Neuron (in vitro differentiated cells): ENCODE results near the gene PDE4D.

ENCODE experiments used
- H2AFZ ChIP-seq: one replicate; pipeline ENCODE4 v1.6.1; 2013; ENCODE audit warnings: low read depth, mild to moderate bottlenecking, inconsistent platforms, low read length, moderate library complexity
- H3K27me3 ChIP-seq: one replicate; pipeline ENCODE4 v1.6.1; 2013; ENCODE audit warnings: low read length; ENCODE audit not compliant: insufficient read depth
- H3K36me3 ChIP-seq: one replicate; pipeline ENCODE4 v1.6.1; 2013; ENCODE audit warnings: low read length; ENCODE audit not compliant: insufficient read depth
- H3K4me1 ChIP-seq: one replicate; pipeline ENCODE4 v1.6.1; 2013; ENCODE audit warnings: low read length; ENCODE audit not compliant: insufficient read depth
- H3K4me3 ChIP-seq: 2 replicates; pipeline ENCODE4 v1.5.1; 2013; ENCODE audit warnings: mild to moderate bottlenecking, low read length, moderate library complexity
- H3K9me3 ChIP-seq: one replicate; pipeline ENCODE4 v1.6.1; 2013; ENCODE audit warnings: low read length

PDE4D gene

GRCh38 chr5:59351076-59351794 lies 542.3 kb downstream of the PDE4D start:
- no peak overlapping the region for H2AFZ ChIP-seq
- H3K27me3 ChIP-seq: no peaks in the 10 kb centered on the region
- no peaks in the 10 kb centered on the region for H3K9me3 ChIP-seq

DNA sequence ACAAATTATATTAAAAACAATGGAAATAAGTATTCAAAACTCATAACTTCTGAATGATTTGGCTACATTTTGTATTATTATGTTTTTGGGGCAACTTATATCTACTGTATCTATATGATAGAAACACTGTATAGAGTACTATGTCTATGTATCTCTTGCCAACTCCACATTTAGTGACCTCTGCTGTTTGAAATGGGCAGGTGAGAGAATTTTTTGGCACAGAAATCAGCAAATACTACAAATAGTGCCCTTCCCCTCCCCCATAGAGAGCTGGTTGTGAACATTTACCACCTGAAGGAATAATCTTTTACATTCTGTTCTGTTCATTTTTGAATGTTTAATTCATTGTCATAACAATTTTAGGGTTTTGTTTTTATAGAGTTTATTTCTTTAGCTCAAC lies 545.3 kb downstream of the PDE4D start:
- no peaks in the 10 kb centered on the region for H3K36me3 ChIP-seq
- H3K9me3 ChIP-seq: no peaks in the 10 kb centered on the region
- H2AFZ ChIP-seq: no peak overlapping the region
- H3K4me1 ChIP-seq: no peaks in the 10 kb centered on the region
- no peak overlapping the region for H3K4me3 ChIP-seq
- no peaks in the 10 kb centered on the region for H3K27me3 ChIP-seq

More at GRCh38 chr5:59351076-59351794, 542.3 kb downstream of the PDE4D start:
- Histone ChIP-seq H3K4me3 (no peak overlapping the region), H3K36me3 (no peaks in the 10 kb centered on the region), H3K4me1 (no peaks in the 10 kb centered on the region)

- Histone ChIP-seq H3K36me3 (no peaks in the 10 kb centered on the region), H3K9me3 (no peaks in the 10 kb centered on the region), H2AFZ (no peak overlapping the region)
Observed at GRCh38 chr5:59346982-59347381, 546.5 kb downstream of the PDE4D start.

GRCh38 chr5:59346514-59346913 lies 547.0 kb downstream of the PDE4D start:
- Histone ChIP-seq H3K36me3 (no peaks in the 10 kb centered on the region), H3K9me3 (no peaks in the 10 kb centered on the region), H3K4me1 (no peaks in the 10 kb centered on the region), H2AFZ (no peak overlapping the region), H3K27me3 (no peaks in the 10 kb centered on the region), H3K4me3 (no peak overlapping the region)

More at GRCh38 chr5:59346982-59347381, 546.5 kb downstream of the PDE4D start:
- Histone ChIP-seq H3K4me1 (no peaks in the 10 kb centered on the region), H3K27me3 (no peaks in the 10 kb centered on the region), H3K4me3 (no peak overlapping the region)

DNA sequence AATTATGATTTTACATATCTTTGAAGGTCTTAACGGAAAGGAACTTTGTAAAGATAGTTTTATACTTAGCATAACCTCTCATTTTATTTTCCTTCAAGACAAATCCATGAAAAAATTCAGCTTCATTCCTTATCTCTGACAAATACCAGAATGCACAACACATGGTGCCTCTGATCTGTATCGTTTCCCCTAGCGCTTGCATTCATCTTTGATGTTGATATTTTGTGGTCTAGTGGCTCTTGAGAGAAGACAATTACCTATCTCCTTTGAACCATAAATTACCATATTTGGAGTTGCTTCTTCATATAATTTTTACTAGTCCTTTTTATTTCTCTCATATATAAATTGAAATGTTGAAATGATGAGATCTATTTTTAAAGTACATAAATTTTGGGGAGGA lies 551.3 kb downstream of the PDE4D start:
- no peak overlapping the region for H3K4me3 ChIP-seq
- H3K27me3 ChIP-seq: no peaks in the 10 kb centered on the region
- H3K36me3 ChIP-seq: no peaks in the 10 kb centered on the region
- no peaks in the 10 kb centered on the region for H3K9me3 ChIP-seq
- H3K4me1 ChIP-seq: peaks cover 3% of the 10 kb centered on the region
- no peak overlapping the region for H2AFZ ChIP-seq

GRCh38 chr5:59341760-59342159 lies 551.8 kb downstream of the PDE4D start:
- peaks cover 3% of the 10 kb centered on the region for H3K4me1 ChIP-seq
- no peaks in the 10 kb centered on the region for H3K36me3 ChIP-seq
- no peak overlapping the region for H2AFZ ChIP-seq
- no peaks in the 10 kb centered on the region for H3K27me3 ChIP-seq
- H3K9me3 ChIP-seq: no peaks in the 10 kb centered on the region
- no peak overlapping the region for H3K4me3 ChIP-seq

GRCh38 chr5:59341155-59341554 lies 552.4 kb downstream of the PDE4D start:
- no peaks in the 10 kb centered on the region for H3K9me3 ChIP-seq
- H3K27me3 ChIP-seq: no peaks in the 10 kb centered on the region
- no peak overlapping the region for H2AFZ ChIP-seq
- H3K4me3 ChIP-seq: no peak overlapping the region
- H3K36me3 ChIP-seq: no peaks in the 10 kb centered on the region
- H3K4me1 ChIP-seq: peaks cover 3% of the 10 kb centered on the region

- H3K4me3 ChIP-seq: no peak overlapping the region
- no peaks in the 10 kb centered on the region for H3K9me3 ChIP-seq
- peaks cover 3% of the 10 kb centered on the region for H3K4me1 ChIP-seq
- H3K36me3 ChIP-seq: no peaks in the 10 kb centered on the region
- no peaks in the 10 kb centered on the region for H3K27me3 ChIP-seq
- H2AFZ ChIP-seq: no peak overlapping the region
Observed at GRCh38 chr5:59340637-59341036, 552.9 kb downstream of the PDE4D start.

DNA sequence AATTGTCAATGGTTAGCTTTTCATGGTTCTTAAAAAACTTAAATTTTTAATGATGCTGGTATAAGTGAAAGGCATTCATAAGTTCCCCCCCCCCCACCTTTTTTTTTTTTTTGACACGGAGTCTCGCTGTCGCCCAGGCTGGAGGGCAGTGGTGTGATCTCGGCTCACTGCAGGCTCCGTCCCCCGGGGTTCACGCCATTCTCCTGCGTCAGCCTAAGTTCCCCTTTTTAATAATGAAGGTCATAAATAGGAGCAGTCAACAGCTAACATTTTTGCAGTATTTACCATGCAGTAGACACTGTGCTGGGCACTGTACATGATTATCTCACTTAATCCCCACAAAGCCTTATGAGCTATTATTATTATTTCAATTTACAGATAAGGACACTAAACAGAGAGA lies 556.3 kb downstream of the PDE4D start:
- H2AFZ ChIP-seq: no peak overlapping the region
- no peaks in the 10 kb centered on the region for H3K9me3 ChIP-seq
- no peaks in the 10 kb centered on the region for H3K36me3 ChIP-seq
- H3K4me1 ChIP-seq: peaks cover 3% of the 10 kb centered on the region
- no peak overlapping the region for H3K4me3 ChIP-seq
- no peaks in the 10 kb centered on the region for H3K27me3 ChIP-seq

- no peaks in the 10 kb centered on the region for H3K9me3 ChIP-seq
- H3K36me3 ChIP-seq: no peaks in the 10 kb centered on the region
- no peak overlapping the region for H2AFZ ChIP-seq
- H3K4me1 ChIP-seq: peaks cover 3% of the 10 kb centered on the region
- no peaks in the 10 kb centered on the region for H3K27me3 ChIP-seq
- no peak overlapping the region for H3K4me3 ChIP-seq
Observed at GRCh38 chr5:59335544-59335943, 558.0 kb downstream of the PDE4D start.

DNA sequence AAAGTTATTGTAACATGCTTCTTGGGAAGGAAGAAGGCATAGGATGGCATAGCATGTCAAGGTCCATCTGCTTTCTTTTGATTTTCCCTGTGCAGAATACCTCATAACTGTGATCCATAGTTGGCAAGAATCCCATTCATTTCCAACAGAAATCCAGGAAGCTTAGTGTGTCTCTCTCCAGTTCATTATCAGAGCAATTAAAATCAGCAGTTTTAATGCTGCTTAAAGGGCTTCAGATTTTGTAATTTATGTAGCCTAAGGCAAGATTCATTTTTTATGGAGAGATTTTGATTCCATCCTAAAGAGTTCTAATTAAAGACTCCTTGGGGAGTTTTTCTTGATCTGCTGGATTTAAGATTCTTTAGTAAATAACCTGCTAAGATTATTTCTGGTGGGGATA lies 560.1 kb downstream of the PDE4D start:
- Histone ChIP-seq H3K9me3 (no peaks in the 10 kb centered on the region), H3K27me3 (no peaks in the 10 kb centered on the region), H3K4me1 (no peaks in the 10 kb centered on the region), H3K4me3 (no peak overlapping the region), H3K36me3 (no peaks in the 10 kb centered on the region), H2AFZ (no peak overlapping the region)

- Histone ChIP-seq H3K9me3 (no peaks in the 10 kb centered on the region), H2AFZ (no peak overlapping the region), H3K27me3 (no peaks in the 10 kb centered on the region), H3K4me1 (no peaks in the 10 kb centered on the region), H3K36me3 (no peaks in the 10 kb centered on the region), H3K4me3 (no peak overlapping the region)
Observed at GRCh38 chr5:59332236-59332973, 561.1 kb downstream of the PDE4D start.

DNA sequence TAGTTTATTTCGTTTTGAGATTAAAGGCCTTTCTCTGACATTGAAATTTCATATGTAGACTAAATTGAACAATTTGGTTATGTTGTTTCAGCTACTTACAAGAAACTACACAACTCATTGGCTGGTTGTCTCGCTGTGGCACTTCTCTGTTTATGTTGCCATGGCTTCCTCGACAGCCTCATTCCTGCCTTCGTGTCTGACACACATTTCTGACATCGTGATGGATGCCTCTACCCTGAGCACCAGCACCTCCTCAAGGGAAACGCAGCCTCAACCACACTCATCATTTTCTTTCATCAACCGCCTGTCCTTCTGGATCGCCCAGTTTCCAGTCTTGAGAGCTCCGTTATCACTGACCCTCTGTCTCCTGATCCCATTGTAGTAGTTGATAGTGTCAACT lies 562.8 kb downstream of the PDE4D start:
- Histone ChIP-seq H2AFZ (no peak overlapping the region), H3K4me3 (no peak overlapping the region), H3K4me1 (no peaks in the 10 kb centered on the region), H3K9me3 (no peaks in the 10 kb centered on the region), H3K36me3 (no peaks in the 10 kb centered on the region), H3K27me3 (no peaks in the 10 kb centered on the region)
